Lung (tissue), 12 donors: ENCODE measurements around the gene KRT16. TPM values are rescaled to one million over a fixed set of nuclear protein-coding genes. Genes with fewer than 3 reads are reported as not detected.
"Not testable (repeated sequence)": the region's sequence is repeated elsewhere in the genome, so short reads cannot be mapped to it uniquely, and the experiment has no call there.

Experiments
- ATAC-seq: fragments of 200-7000 bp; cut with Tn5 transposase; one replicate; pipeline ENCODE4 v1.9.1; 2020; ENCODE audit warnings: moderate number of reproducible peaks; ENCODE audit not compliant: insufficient read depth, low FRiP score
- DNase-seq, 3 donors: peaks; one replicate each; pipeline ENCODE4 v3.0.0-alpha.2; 2013 to 2017
- H3K27ac ChIP-seq, 2 donors: one replicate each; pipeline ENCODE4 v1.5.1; 2013; ENCODE audit warnings: mild to moderate bottlenecking in 2 of 2, moderate library complexity in 2 of 2, control low read depth in 1 of 2, inconsistent platforms in 1 of 2, low read depth in 1 of 2, low read length in 1 of 2
- H3K27me3 ChIP-seq, 3 donors: one replicate each; pipeline ENCODE4 v1.5.1; 2013; ENCODE audit warnings: low read length in 2 of 3; ENCODE audit not compliant: control insufficient read depth in 3 of 3, insufficient read depth in 3 of 3
- H3K36me3 ChIP-seq, 4 donors: one replicate each; pipeline ENCODE4 v1.5.1; 2013; ENCODE audit warnings: low read length in 4 of 4, mild to moderate bottlenecking in 1 of 4, moderate library complexity in 1 of 4; ENCODE audit not compliant: control insufficient read depth in 4 of 4, insufficient read depth in 4 of 4
- H3K4me1 ChIP-seq, 5 donors: one replicate each; pipeline ENCODE4 v1.5.1; 2013; ENCODE audit warnings: low read length in 5 of 5, mild to moderate bottlenecking in 2 of 5, moderate library complexity in 1 of 5; ENCODE audit not compliant: control insufficient read depth in 5 of 5, insufficient read depth in 5 of 5
- H3K4me3 ChIP-seq: one replicate; pipeline ENCODE4 v1.5.1; 2013; ENCODE audit warnings: mild to moderate bottlenecking, control low read depth, moderate library complexity
- H3K9ac ChIP-seq, 2 donors: one replicate each; pipeline ENCODE4 v1.5.1; 2013; ENCODE audit warnings: low read length in 2 of 2, control low read depth in 1 of 2; ENCODE audit not compliant: insufficient read depth in 1 of 2
- H3K9me3 ChIP-seq, 4 donors: one replicate each; pipeline ENCODE4 v1.5.1; 2013; ENCODE audit warnings: low read length in 3 of 4, mild to moderate bottlenecking in 1 of 4, moderate library complexity in 1 of 4; ENCODE audit not compliant: control insufficient read depth in 4 of 4, insufficient read depth in 3 of 4
- WGBS, 2 donors: extraction: QIAGEN DNeasy Blood & Tissue Kit; methylation state at CpG; one replicate each; pipeline ENCODE4 v1.1.7; 2013; 5-methylcytosine and 5-hydroxymethylcytosine counted together
- polyA plus RNA-seq, 2 donors: library from polyadenylated mRNA; stranded (reverse); fragments of 200-250 nt; gene quantifications; one replicate each; pipeline ENCODE4 v1.2.1, GENCODE V29; 2013
- total RNA-seq, 2 donors: library from RNA; depleted of rRNA in 1 of 2; stranded (reverse); fragments of >200 nt in 1 of 2; gene quantifications; one replicate each; pipeline ENCODE4 v1.2.1, GENCODE V29; 2014 to 2021
- TF ChIP-seq, protein P1 (sequence below): IDR thresholded peaks from 2 replicates; pipeline ENCODE4 v1.5.1; 2012; ENCODE audit warnings: mild to moderate bottlenecking; ENCODE audit errors: control extremely low read depth, extremely low read depth
- donor health status: control.
- donor health status: control.
- donor health status: Bipolar disorder and iron deficiency.
- donor health status: healthy.
- donor health status: DM: yes; HTN: yes; CAD: no.

KRT16 gene
- total and polyA plus RNA-seq, 4 donors = 0.10 to 0.28 (median 0.18) TPM; not detected in 1

DNA sequence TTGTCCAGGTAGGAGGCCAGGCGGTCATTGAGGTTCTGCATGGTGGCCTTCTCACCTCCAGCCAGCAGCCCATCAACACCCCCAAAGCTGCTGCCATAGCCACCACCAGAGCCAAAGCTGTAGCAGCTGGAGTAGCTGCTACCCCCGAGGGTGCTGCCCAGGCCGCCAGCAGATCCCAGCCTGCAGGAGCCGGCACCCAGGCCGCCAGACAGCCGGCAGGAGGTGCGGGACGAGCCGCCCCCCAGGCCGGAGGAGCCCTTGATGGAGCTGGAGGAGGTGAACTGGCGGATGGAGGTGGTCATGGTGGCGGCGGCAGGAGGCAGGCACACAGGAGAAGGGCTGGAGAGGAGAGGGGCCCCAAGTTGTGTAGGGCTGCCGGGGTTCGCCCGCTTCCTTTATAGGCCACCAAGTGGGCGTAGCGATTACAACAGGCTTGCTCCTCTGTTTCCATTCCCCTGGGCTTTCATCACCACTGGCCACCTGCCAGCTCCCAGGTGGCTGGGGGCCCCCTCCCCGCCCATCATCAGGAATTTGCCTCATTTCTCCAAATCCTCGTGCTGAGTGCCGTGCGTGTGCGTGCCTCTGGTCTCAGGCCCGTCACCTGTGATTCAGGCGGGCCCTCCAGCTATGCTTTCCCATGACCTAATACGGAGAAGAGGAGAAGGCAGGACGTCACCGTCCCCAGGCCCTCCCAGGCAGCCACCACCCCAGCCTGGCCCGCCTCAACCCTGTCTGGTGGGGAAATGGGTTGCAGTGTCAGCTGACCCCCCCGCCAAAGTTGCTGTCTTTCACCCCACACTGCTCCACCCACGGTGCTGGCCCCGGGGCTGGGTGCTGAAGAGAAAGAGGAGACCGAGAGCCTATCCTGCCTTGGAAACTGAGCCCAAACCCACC is 11.9 kb upstream of the KRT16 start, which contains the start of gene KRT17:
Gene KRT17, minus strand, starts transcription at position 368 of the 894 bp plus-strand sequence. Its CDS starts 66 bp downstream, at position 302.
- Histone ChIP-seq H3K9ac (no peak within 1 kb of the TSS), H3K36me3 (no peaks in the 10 kb centered on the region), H3K9me3 (no peaks in the 10 kb centered on the region), H3K27me3 (no peaks in the 10 kb centered on the region), H3K4me3 (no peak within 1 kb of the TSS), H3K4me1 (peaks cover 0 to 4% (median 0%) of the 10 kb centered on the region in 5 donors), H3K27ac (no peak within 1 kb of the TSS)
- TF ChIP-seq, protein P1, sequence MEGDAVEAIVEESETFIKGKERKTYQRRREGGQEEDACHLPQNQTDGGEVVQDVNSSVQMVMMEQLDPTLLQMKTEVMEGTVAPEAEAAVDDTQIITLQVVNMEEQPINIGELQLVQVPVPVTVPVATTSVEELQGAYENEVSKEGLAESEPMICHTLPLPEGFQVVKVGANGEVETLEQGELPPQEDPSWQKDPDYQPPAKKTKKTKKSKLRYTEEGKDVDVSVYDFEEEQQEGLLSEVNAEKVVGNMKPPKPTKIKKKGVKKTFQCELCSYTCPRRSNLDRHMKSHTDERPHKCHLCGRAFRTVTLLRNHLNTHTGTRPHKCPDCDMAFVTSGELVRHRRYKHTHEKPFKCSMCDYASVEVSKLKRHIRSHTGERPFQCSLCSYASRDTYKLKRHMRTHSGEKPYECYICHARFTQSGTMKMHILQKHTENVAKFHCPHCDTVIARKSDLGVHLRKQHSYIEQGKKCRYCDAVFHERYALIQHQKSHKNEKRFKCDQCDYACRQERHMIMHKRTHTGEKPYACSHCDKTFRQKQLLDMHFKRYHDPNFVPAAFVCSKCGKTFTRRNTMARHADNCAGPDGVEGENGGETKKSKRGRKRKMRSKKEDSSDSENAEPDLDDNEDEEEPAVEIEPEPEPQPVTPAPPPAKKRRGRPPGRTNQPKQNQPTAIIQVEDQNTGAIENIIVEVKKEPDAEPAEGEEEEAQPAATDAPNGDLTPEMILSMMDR = no peak
- DNase-seq = peak; percentile 58 to 79 (median 65)
- no peak for ATAC-seq
- WGBS, 2 donors = 48 to 62% methylated on average over 31 to 33 of the region's 33 CpGs

DNA sequence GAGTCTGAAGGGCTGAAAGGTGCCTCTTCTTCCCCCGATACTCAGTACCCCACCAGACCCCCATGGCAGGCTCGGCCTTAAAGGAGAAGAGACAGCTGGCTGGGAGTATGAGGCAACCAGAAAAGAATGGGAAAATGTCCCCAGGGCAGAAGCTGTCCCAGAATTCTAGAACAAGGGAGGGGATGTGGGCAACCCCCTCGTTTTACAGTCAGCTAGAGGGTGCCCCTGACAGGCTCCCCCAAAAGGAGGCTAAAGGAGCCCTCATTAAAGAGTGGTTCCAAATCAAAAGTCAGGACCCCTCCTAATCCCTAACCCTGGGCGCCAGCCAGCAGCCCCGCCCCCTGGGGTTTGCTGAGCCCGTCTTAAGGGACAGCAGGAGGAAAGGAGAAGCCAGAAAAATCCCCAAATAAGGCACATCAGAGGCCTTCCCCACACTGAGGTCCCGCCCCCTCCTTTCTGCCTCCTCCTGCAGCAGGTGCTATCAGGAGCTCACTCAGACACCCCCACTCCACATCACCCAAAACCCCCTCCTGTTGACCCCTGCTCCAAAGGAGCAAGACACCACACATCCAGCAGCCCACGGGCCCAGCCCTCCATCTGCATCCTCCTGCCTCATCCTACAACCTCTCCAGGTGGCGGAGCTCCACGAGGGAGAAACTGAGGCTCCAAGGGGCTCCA is 10.8 kb upstream of the KRT16 start:
- H3K36me3 ChIP-seq, H3K9me3 ChIP-seq: not testable (repeated sequence)
- DNase-seq = peak in 1 of 3 donors; percentile 13

DNA sequence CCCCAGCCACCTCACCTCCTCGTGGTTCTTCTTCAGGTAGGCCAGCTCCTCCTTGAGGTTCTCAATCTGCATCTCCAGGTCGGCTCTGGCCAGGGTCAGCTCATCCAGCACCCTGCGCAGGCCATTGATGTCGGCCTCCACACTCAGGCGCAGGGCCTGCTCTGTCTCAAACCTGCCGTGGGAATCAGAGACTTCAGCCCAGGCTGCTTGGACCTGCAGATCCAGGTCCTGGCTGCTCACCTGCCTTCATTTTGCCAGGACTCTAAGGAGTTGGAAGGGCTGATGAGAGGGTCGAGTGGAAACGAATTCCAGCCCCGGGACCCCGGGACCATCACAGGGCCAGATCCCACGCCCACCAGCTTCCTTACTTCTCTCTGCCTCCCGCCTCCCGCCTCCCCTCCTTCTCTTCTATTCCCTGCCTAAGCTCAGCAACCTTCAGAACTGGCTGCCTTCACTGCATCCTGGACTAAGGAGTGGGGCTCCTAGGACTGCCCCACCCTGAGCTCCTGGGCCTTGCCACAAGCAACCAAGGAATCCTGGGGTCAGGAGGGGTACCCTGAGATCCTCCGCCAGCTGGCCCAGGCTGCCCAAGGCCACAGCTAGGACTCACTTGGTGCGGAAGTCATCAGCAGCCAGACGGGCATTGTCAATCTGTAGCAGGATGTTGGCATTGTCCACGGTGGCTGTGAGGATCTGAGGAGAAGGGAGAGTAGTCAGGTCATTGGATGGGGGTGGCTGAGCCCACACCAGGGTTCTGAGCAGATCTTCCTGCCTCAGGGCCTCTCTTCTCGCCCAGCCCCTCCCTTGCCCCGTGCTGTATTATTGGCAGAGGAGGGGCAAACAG is 10.0 kb upstream of the KRT16 start:
- not testable (repeated sequence) for H3K9ac ChIP-seq, ATAC-seq, H3K27ac ChIP-seq, H3K4me1 ChIP-seq, H3K27me3 ChIP-seq, H3K36me3 ChIP-seq, H3K4me3 ChIP-seq, H3K9me3 ChIP-seq
- peak in 1 of 3 donors; percentile 6 for DNase-seq
- WGBS, 2 donors = 78 to 89% methylated on average over 18 to 19 of the region's 19 CpGs

More for the DNA sequence above, 10.8 kb upstream of the KRT16 start:
- not testable (repeated sequence) for H3K27ac ChIP-seq, H3K4me1 ChIP-seq, H3K27me3 ChIP-seq, ATAC-seq, H3K9ac ChIP-seq, H3K4me3 ChIP-seq
- WGBS, 2 donors = 65 to 73% methylated on average over 10 of the region's 10 CpGs

GRCh38 chr17:41621916-41622315 is 9.3 kb upstream of the KRT16 start:
- no peaks in the 10 kb centered on the region for H3K36me3 ChIP-seq
- no peak overlapping the region for H3K27ac ChIP-seq
- DNase-seq (no peak), ATAC-seq (no peak)
- no peaks in the 10 kb centered on the region for H3K27me3 ChIP-seq
- WGBS, 2 donors = 70 to 91% methylated on average over 2 of the region's 2 CpGs
- H3K9me3 ChIP-seq = no peaks in the 10 kb centered on the region
- no peak overlapping the region for H3K9ac ChIP-seq
- peaks cover 0 to 4% (median 0%) of the 10 kb centered on the region in 5 donors for H3K4me1 ChIP-seq
- TF ChIP-seq, protein P1 = no peak
- no peak overlapping the region for H3K4me3 ChIP-seq

GRCh38 chr17:41621435-41621817 is 8.9 kb upstream of the KRT16 start:
- H3K36me3 ChIP-seq, ATAC-seq, H3K4me3 ChIP-seq, H3K9ac ChIP-seq, H3K27ac ChIP-seq, H3K4me1 ChIP-seq, H3K27me3 ChIP-seq, H3K9me3 ChIP-seq: not testable (repeated sequence)
- peak in 1 of 3 donors; percentile 7 for DNase-seq
- WGBS, 2 donors = 92 to 98% methylated on average over 11 of the region's 11 CpGs
